HCT116 (cell line): Measurements from ENCODE around the gene MAPK1. TPM values are rescaled to one million over a fixed set of nuclear protein-coding genes. Genes with fewer than 3 reads are reported as not detected.
"Not testable (repeated sequence)": the region's sequence is repeated elsewhere in the genome, so short reads cannot be mapped to it uniquely, and the experiment has no call there.

Experiments used
- ATAC-seq: fragments of 200-7000 bp; cut with Tn5 transposase; 2 replicates; pipeline ENCODE4 v1.9.1; 2020; ENCODE audit warnings: mild to moderate bottlenecking, moderate library complexity
- BruUV-seq: library from RNA; stranded (reverse); fragments of 400-500 nt; replicated peaks from 2 replicates; lab custom pipeline; 2021; lab: Mats Ljungman, UMichigan
- CTCF ChIA-PET: fragments of 300-600 bp; sonication (Branson Sonifier 250); formaldehyde crosslinking; loops from one replicate; lab custom pipeline; 2021; ENCODE audit warnings: antibody characterized with exemption; lab: Charles Lee
- POLR2A ChIA-PET: fragments of 300-600, 350-600 bp; sonication (Branson Sonifier 250); formaldehyde crosslinking; loops from one replicate; lab custom pipeline; 2021; ENCODE audit warnings: antibody characterized with exemption; lab: Charles Lee
- RAD21 ChIA-PET, 2 experiments: fragments of 300-600 bp; sonication (Branson Sonifier 250); formaldehyde crosslinking; loops; one replicate each; lab custom pipeline; 2023; ENCODE audit warnings: low total read pairs in 2 of 2; ENCODE audit not compliant: uncharacterized antibody in 2 of 2, unreplicated experiment in 2 of 2, low non-redundant PET in 1 of 2; lab: Charles Lee
- DNase-seq: peaks from one replicate; pipeline ENCODE4 v3.0.0-alpha.2; 2010; ENCODE audit warnings: low read depth, low spot score
- H2AFZ ChIP-seq: fragments of 200-600 bp; shearing (Covaris generic), sonication (generic); 2 replicates; pipeline ENCODE4 v1.6.1; 2017; ENCODE audit warnings: low read depth, mixed run types, mixed read lengths, antibody characterized with exemption, low read length; ENCODE audit not compliant: poor library complexity, severe bottlenecking
- H3K27ac ChIP-seq: 2 replicates; pipeline ENCODE4 v1.5.1; 2012; ENCODE audit warnings: low read depth, low read length
- H3K27me3 ChIP-seq: fragments of 200-600 bp; sonication (generic); 2 replicates; pipeline ENCODE4 v1.6.1; 2016; ENCODE audit warnings: mixed run types, low read length, mixed read lengths; ENCODE audit not compliant: insufficient read depth
- H3K36me3 ChIP-seq, 2 experiments: fragments of 200-500 bp in 1 of 2; fragments of 200-600 bp in 1 of 2; sonication (Bioruptor generic) in 1 of 2; sonication (generic) in 1 of 2; 2 replicates each; pipeline versions ENCODE4 v1.5.1 to v1.6.1; 2014 to 2016; ENCODE audit warnings: low read length in 2 of 2, inconsistent platforms in 1 of 2, mixed read lengths in 1 of 2, mixed run types in 1 of 2; ENCODE audit not compliant: insufficient read depth in 2 of 2, control insufficient read depth in 1 of 2
- H3K4me1 ChIP-seq, 2 experiments: fragments of 200-600 bp in 1 of 2; sonication (generic) in 1 of 2; 2 replicates each; pipeline versions ENCODE4 v1.5.1 to v1.6.1; 2012 to 2017; ENCODE audit warnings: low read length in 2 of 2, inconsistent platforms in 1 of 2, mild to moderate bottlenecking in 1 of 2, mixed read lengths in 1 of 2, mixed run types in 1 of 2, moderate library complexity in 1 of 2; ENCODE audit not compliant: insufficient read depth in 2 of 2, control insufficient read depth in 1 of 2
- H3K4me2 ChIP-seq: fragments of 200-600 bp; sonication (generic); 2 replicates; pipeline ENCODE4 v1.6.1; 2017; ENCODE audit warnings: mixed run types, low read length, mixed read lengths
- H3K4me3 ChIP-seq, 2 experiments: fragments of 200-600 bp in 1 of 2; sonication (generic) in 1 of 2; replicated peaks in 1 of 2; 2 replicates each; pipeline ENCODE4 v1.5.1; 2011 to 2016; ENCODE audit warnings: low read length in 2 of 2, control low read depth in 1 of 2, low read depth in 1 of 2, mild to moderate bottlenecking in 1 of 2, mixed read lengths in 1 of 2, mixed run types in 1 of 2
- H3K79me2 ChIP-seq: fragments of 200-600 bp; sonication (generic); 2 replicates; pipeline ENCODE4 v1.6.1; 2017; ENCODE audit warnings: mild to moderate bottlenecking, mixed run types, low read length, moderate library complexity, mixed read lengths; ENCODE audit not compliant: insufficient read depth
- H3K9ac ChIP-seq: fragments of 200-600 bp; sonication (generic); 2 replicates; pipeline ENCODE4 v1.6.1; 2016; ENCODE audit warnings: low read length, mixed read lengths
- H3K9me2 ChIP-seq: fragments of 200-600 bp; sonication (generic), shearing (Covaris generic); 2 replicates; pipeline ENCODE4 v1.6.1; 2017; ENCODE audit warnings: mixed run types, mild to moderate bottlenecking, moderate library complexity; ENCODE audit not compliant: insufficient read depth
- H3K9me3 ChIP-seq, 2 experiments: fragments of 200-500 bp in 1 of 2; fragments of 200-600 bp in 1 of 2; sonication (Bioruptor generic) in 1 of 2; sonication (generic) in 1 of 2; 2 replicates each; pipeline ENCODE4 v1.6.1; 2014 to 2017; ENCODE audit warnings: low read length in 2 of 2, mixed read lengths in 2 of 2, inconsistent platforms in 1 of 2, low read depth in 1 of 2, mild to moderate bottlenecking in 1 of 2, mixed run types in 1 of 2, moderate library complexity in 1 of 2; ENCODE audit not compliant: control insufficient read depth in 1 of 2, insufficient read depth in 1 of 2
- H4K20me1 ChIP-seq: fragments of 200-600 bp; sonication (generic), shearing (Covaris generic); 2 replicates; pipeline ENCODE4 v1.6.1; 2017; ENCODE audit warnings: mixed run types, mild to moderate bottlenecking, moderate library complexity; ENCODE audit not compliant: insufficient read depth
- intact Hi-C: fragments of 100-400 bp; cut with micrococcal nuclease; formaldehyde crosslinking; loops from 2 replicates; pipeline ENCODE4 v1.10.0; 2022
- total RNA-seq: library from RNA; stranded (reverse); gene quantifications from one replicate; pipeline ENCODE4 v1.2.1, GENCODE V29; 2021; ENCODE audit not compliant: unreplicated experiment

Gene MAPK1
- total RNA-seq, 1 experiment from 2014 or later: 137 TPM

GRCh38 chr22:21721195-21721852 lies 146.1 kb downstream of the MAPK1 start:
- POLR2A ChIA-PET, BruUV-seq, H4K20me1 ChIP-seq, H2AFZ ChIP-seq, H3K27me3 ChIP-seq, H3K9me2 ChIP-seq, H3K9ac ChIP-seq, intact Hi-C loops, CTCF ChIA-PET, H3K9me3 ChIP-seq, H3K4me2 ChIP-seq, H3K27ac ChIP-seq, H3K4me3 ChIP-seq, DNase-seq, H3K36me3 ChIP-seq, H3K79me2 ChIP-seq, H3K4me1 ChIP-seq, RAD21 ChIA-PET, ATAC-seq: not testable (repeated sequence)

DNA sequence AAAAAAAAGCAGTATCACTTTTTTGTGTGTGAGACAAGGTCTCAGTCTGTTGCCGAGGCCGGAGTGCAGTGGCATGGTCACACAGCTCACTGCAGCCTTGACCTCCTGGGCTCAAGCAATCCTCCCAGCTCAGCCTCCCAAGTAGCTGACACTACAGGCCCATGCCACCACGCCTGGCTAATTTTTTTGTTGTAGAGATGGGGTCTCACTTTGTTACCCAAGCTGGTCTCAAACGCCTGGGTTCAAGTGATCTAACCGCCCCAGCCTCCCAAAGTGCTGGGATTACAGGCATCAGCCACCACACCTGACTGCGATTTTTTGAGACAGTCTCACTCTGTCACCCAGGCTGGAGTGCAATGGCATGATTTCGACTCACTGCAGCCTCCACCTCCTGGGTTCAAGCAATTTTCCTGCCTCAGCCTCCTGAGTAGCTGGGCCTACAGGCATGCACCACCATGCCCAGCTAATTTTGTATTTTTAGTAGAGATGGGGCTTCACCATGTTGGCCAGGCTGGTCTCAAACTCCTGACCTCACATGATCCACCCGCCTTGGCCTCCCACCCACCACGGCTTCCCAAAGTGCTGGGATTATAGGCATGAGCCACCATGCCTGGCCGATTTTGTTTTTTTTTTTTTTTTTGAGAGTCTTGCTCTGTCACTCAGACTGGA lies 147.1 kb downstream of the MAPK1 start:
- H4K20me1 ChIP-seq, POLR2A ChIA-PET, H3K4me1 ChIP-seq, H3K4me3 ChIP-seq, intact Hi-C loops, H3K79me2 ChIP-seq, H3K27me3 ChIP-seq, H3K9ac ChIP-seq, H3K27ac ChIP-seq, H3K4me2 ChIP-seq, H2AFZ ChIP-seq, H3K36me3 ChIP-seq, CTCF ChIA-PET, DNase-seq, BruUV-seq, H3K9me3 ChIP-seq, H3K9me2 ChIP-seq, ATAC-seq: not testable (repeated sequence)
- RAD21 ChIA-PET: interaction anchor here in 1 of 2 experiments (0.7 kb wide), 1 partner anchor 233 kb away, joined by 5 read pairs; no protein-coding TSS in a partner anchor
